ENCODE measurements around the gene SLC12A8.

Gene SLC12A8

DNA sequence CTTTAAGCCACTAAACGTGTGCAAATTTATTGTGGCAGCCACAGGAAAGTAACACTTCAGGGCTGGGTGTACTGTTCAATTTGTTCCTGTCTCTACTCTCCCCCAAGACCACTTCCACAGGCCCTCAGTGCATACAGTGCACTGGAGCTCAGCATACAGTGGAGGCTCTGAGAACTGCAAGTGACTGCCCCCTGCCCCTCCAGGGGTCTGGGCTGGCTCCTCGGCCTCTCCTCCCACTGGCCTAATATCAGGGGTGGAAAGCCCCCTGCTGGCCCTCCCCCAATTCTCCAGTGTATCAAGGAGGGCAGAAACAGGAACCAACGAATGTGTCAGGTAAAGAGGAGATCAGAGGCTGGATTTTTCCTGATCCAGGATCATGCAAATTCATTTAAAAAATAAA is 136.8 kb downstream of the SLC12A8 start:
- TF ChIP-seq GATA2 (IDR thresholded peaks at IDR 0.05; ENCODE audit: low read depth, low read length) (no peak), GATA3 (IDR thresholded peaks at IDR 0.05; ENCODE audit: low read depth, low read length) (no peak)

DNA sequence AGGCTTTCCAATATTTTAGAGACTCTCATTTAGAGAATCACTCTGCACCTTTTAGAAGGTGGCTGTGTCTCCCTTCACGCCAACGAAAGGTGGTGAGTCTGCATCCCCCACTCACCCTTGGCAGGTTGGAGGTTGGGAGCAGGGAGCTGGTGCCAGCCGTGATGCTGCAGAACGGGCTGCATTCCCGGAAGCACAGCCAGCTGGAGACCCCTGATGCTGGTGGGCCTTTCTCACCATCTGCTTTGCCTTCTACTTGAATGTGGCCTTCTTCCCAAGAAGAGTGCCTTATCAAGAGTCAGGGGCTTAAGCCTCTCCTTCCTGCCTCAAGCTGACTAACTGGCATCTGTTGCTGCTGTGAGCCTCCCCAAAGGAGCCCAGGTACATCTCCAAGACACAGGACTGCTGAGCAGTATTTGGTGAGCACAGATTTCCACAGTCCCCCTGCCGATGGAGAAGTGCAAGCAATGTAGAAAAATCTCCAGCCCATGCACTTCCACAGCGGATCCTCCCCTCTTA is 139.1 kb downstream of the SLC12A8 start:
- TF ChIP-seq GATA3 (IDR thresholded peaks at IDR 0.05; ENCODE audit: low read depth, low read length): no peak
- TF ChIP-seq GATA2 (IDR thresholded peaks at IDR 0.05; ENCODE audit: low read depth, low read length): no peak

DNA sequence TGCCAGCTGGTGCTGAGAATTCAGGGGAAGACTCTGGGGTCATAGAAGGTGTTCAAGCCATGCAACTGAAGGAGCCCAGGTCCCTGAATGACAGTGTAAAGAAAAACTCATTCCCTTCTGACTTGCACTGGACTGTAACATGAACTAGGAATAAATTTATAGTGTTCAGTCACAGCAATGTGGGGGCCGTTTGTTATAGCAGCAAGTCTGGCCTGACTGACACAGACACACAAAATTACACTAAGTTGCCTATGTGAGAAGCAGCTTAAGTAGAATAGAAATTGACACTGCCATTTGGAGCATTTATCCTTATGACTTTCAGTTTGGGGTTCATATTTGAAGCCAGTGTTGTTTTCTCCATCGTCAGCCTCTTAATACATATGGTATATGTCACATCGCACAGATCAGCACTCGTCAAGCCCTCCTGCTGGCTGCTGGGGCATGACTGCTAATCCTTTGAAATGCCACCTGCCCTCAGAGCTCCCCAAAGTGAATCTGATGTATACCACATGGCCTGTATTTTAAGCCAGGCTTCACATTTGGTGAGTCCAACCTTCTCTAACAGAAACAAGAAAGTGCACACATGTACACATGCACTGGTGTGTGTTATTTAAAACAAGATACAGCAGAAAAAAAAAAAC is 139.7 kb downstream of the SLC12A8 start:
- TF ChIP-seq GATA2 (IDR thresholded peaks at IDR 0.05; ENCODE audit: low read depth, low read length) (no peak), GATA3 (IDR thresholded peaks at IDR 0.05; ENCODE audit: low read depth, low read length) (no peak)

DNA sequence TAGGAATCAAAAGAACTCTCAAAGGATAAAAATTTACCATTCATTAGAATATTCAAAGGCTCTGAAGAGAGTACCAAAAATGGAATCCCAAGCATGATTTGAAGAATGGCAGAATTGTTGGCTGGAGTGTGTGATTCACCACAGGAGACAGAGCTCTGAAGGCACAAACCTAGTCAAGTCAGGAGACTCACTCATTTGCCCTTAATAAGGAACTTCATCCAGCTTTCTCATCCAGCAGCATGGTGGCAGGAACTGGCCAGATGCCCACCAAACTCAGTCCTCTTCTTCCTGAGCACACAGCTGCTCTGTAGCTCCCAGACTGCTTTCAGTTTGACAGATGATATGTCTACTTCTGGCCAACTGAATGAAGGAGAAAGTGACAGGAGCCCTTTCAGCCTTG is 140.2 kb downstream of the SLC12A8 start:
- no peak for TF ChIP-seq GATA3 (IDR thresholded peaks at IDR 0.05; ENCODE audit: low read depth, low read length)
- no peak for TF ChIP-seq GATA2 (IDR thresholded peaks at IDR 0.05; ENCODE audit: low read depth, low read length)

DNA sequence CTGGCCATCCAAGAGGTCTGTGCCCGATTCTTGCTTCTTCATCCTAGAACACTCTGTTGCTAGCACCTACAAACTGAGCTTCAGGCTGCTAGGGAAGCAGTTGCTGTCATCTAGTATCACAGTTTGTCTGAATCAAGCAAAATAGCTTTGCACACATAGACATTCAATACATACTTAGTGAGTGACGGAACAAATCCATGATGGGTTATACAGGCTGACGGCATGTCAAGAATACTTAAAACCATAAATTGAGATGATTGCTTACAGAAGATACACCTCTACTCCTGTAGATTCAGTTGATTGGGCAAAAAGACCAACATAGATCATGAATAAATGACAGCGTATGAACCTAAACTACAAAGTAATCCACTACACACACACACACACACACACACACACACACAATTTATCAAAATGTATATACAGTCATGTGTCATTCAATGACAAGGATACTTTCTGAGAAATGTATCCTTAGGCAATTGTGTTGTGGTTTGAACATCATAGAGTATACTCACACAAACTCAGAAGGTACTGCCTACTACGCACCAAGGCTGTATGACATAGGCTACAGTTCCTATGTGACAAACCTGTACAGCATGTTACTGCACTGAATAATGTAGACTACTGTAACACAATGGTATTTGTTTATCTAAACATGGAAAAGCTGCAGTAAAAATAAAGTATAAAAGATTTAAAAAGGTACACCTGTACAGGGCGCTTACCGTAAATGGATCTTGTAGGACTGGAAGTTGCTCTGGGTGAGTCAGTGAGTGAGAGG is 142.4 kb downstream of the SLC12A8 start:
- no peak for TF ChIP-seq GATA3 (IDR thresholded peaks at IDR 0.05; ENCODE audit: low read depth, low read length)

DNA sequence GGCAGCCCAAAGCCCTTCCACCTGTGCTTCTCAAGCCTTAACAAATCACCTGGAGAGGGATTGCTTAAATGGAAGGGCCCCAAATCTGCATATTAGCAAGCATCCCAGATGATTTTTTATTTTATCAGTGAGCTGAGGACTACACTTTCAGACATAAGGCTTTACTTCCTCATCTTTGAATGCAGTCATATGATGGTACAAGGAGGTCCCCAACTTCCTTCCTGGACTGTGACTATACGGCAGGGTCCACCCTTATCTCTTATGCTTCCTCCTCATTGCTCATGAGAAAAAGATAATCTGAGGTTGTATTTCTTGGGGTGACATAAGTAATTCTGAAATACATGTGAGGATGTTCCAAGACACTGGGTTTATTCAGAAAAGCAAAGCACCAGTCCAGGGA is 143.1 kb downstream of the SLC12A8 start:
- TF ChIP-seq GATA2 (IDR thresholded peaks at IDR 0.05; ENCODE audit: low read depth, low read length) (no peak), GATA3 (IDR thresholded peaks at IDR 0.05; ENCODE audit: low read depth, low read length) (no peak)

DNA sequence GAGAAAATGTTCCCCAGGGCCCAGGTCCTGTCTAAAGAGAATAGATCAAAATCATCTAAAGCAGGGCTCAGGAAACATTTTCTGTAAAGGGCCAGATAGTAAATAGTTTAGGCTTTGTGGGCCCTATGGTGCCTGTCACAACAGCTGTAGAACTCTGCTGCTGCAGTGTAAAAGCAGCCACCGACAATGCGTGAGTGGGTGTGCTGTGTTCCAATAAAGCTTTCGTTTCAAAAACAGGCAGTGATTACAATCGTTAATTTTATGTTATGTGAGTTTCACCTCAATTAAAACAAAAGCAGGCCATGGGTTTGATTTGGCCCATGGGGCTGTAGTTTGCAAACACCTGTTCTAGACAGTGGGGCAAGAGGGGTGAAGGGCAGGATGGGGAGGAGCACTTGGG is 144.3 kb downstream of the SLC12A8 start:
- TF ChIP-seq GATA3 (IDR thresholded peaks at IDR 0.05; ENCODE audit: low read depth, low read length) (no peak), GATA2 (IDR thresholded peaks at IDR 0.05; ENCODE audit: low read depth, low read length) (no peak)

DNA sequence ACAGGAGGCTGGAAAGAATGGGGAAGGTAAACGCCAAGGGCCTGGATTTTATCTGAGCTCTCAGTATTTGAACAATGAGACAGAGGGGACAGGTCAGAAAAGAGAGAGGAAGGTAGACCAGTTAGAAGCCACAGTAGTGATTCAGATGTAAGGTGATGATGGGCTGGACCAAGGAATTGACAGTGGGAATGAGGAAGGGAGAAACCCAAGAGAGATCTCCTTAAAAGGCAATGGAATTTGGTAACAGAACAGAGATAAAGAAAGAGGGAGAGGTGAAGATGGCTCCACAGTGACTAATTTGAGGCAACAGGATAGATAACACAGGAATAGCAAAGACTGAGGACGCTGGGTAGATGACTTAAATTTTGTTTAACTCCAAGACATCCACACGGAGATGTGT is 145.3 kb downstream of the SLC12A8 start:
- no peak for TF ChIP-seq GATA3 (IDR thresholded peaks at IDR 0.05; ENCODE audit: low read depth, low read length)
- TF ChIP-seq GATA2 (IDR thresholded peaks at IDR 0.05; ENCODE audit: low read depth, low read length): no peak

DNA sequence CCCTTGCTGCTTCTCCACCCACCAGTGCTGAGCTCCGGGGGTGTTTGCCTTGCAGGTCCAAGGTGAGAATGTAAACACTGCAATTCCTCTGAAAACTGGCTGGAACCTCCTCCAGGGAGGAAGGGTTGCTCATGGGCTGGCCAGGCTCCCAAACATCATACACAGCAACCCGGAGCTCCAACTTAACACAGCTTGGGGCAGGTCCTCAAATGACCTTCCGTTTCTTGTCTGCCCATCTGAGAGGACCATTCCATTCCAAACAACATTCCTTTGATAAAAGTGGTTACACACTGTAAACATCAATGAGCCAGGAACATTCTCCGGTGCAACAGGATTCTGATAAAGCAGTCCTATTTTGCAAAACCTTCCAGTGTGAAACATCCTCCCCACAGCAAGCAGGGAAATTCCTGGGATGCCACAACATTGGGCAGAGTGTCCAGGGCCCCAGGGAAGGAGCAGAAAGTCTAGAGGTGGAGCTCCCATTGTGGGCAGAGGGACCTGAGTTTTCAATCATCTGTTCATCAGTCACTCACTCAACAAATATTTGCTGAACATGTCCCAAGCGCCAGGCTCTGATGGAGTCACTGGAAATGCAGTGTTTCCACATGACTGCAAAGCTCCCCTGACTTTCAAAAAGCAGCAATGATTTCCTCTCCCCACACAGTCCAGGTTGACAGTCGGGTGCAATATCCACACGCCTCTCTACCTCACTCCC is 149.5 kb downstream of the SLC12A8 start:
- TF ChIP-seq GATA2 (IDR thresholded peaks at IDR 0.05; ENCODE audit: low read depth, low read length): no peak
- TF ChIP-seq GATA3 (IDR thresholded peaks at IDR 0.05; ENCODE audit: low read depth, low read length): no peak

DNA sequence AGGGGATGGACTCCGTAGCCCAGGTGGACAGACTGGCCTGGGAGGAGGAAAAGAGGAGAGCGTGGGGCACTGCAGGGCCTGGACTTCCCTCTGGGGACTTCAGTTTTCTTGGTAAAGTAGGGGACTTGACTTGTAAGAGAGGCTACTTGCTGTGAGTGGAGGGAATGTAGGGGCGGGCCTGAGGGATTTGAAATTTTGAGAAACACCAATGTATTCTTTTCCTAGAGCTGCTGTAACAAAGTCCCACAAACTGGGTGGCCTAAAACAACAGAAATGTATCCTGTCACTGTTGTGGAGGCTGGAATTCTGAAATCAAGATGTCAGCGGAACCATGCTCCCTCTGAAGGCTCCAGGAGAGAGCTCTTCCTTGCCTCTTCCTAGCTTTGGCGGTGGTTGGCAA is 150.9 kb downstream of the SLC12A8 start:
- TF ChIP-seq GATA3 (IDR thresholded peaks at IDR 0.05; ENCODE audit: low read depth, low read length) (no peak), GATA2 (IDR thresholded peaks at IDR 0.05; ENCODE audit: low read depth, low read length) (no peak)

DNA sequence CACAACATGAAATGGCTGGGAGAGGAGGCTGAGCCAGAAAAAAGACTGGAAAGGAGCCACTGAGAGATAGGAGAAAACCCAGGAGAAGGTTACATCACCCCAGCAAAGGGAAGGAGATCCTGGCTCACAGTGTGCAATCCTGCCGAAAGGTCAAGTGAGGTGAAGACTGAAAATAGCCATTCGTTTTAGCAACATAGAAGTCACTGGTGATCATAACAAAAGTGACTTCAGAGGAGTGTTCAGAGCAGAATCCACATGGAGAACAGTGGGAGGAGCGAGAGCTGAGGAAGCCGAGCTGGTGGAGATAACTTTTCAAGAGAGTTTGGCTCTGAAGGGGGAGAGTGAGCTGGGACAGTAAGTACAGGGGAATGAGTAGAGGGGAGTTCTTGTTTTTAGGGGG is 151.4 kb downstream of the SLC12A8 start:
- TF ChIP-seq GATA2 (IDR thresholded peaks at IDR 0.05; ENCODE audit: low read depth, low read length) (no peak), GATA3 (IDR thresholded peaks at IDR 0.05; ENCODE audit: low read depth, low read length) (no peak)

DNA sequence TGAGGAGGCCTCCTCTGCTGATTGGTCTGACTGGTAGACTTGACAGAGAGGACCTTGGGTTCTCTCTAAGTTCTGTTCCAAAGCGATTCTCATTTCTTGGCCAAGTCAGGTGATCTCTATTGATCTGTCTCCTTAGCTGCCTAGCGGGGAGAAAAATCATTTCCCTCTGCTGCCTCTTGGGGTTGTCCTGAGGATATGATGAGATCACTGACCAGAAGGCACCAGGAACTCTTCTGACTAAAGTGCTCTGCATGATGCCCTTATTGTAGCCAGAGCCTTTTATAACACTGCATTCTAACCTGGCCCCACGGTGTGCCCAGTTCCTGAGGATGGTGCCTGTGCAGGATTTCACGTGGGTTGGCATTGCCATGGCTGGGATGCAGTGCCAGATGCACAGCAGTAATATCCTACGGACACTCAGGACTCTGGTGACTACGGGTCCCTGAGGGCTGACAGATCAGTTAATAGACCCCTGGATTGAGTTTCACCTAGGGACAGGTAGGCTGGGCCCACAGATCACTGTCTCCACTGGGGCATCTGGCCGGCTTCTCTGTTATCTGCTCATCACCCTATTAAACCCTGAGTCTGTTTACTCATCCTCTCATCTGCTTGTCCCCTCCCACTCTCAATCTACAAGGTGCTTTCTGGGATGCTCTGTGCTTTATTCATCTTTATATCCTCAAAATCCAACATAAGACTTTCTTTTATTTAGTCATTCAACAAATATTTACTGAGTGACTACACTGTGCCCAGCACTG is 152.9 kb downstream of the SLC12A8 start:
- TF ChIP-seq GATA2 (IDR thresholded peaks at IDR 0.05; ENCODE audit: low read depth, low read length) (peak; percentile 39; the same call in 1 of the 2 replicates), GATA3 (IDR thresholded peaks at IDR 0.05; ENCODE audit: low read depth, low read length) (no peak)

DNA sequence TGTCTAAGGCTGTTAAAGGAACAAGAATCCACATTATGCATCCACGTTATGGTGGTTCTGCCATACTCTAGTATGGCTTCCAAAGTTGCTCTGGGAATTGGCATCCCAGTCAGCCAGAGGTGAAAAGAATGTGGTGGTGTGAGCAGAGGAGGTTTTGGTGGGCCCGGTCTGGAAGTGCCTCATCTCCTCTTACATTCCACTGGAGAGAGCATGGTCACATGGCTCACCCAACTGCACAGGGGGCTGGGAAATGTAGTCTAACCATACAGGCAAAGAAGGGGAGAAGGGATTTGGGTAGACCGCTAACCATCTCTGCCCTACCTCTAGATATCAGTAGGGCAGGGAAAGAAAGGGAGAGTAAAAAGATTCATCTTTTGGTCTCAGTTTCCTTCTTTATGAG is 153.6 kb downstream of the SLC12A8 start:
- no peak for TF ChIP-seq GATA2 (IDR thresholded peaks at IDR 0.05; ENCODE audit: low read depth, low read length)
- TF ChIP-seq GATA3 (IDR thresholded peaks at IDR 0.05; ENCODE audit: low read depth, low read length): no peak

DNA sequence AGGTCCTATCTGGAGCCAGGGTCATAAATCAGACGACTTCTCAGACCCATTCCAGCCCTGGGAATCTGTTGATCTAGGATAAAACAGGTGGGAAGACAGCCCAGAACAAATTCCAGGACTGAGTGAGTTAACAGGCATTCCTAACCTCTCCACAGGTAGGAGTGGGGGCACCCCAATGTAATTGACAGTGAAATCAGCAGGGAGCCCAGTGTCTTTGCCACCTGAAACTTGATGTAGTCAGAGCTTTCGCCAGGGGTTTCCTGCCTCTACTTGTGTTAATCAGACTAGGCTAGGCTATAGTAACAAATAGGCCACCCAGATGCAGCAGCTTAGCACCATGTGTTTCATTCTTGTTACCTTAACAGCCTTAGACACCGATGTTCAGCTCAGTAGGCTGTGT is 154.0 kb downstream of the SLC12A8 start:
- no peak for TF ChIP-seq GATA3 (IDR thresholded peaks at IDR 0.05; ENCODE audit: low read depth, low read length)
- TF ChIP-seq GATA2 (IDR thresholded peaks at IDR 0.05; ENCODE audit: low read depth, low read length): no peak
